ENCODE data around the gene IRX2. TPM values are rescaled to one million over a fixed set of nuclear protein-coding genes. Genes with fewer than 3 reads are reported as not detected.

The IRX2 gene
- total and polyA plus RNA-seq, 2 donors (not counting 1 experiment from before 2014, with no cell fraction given) = not detected

DNA sequence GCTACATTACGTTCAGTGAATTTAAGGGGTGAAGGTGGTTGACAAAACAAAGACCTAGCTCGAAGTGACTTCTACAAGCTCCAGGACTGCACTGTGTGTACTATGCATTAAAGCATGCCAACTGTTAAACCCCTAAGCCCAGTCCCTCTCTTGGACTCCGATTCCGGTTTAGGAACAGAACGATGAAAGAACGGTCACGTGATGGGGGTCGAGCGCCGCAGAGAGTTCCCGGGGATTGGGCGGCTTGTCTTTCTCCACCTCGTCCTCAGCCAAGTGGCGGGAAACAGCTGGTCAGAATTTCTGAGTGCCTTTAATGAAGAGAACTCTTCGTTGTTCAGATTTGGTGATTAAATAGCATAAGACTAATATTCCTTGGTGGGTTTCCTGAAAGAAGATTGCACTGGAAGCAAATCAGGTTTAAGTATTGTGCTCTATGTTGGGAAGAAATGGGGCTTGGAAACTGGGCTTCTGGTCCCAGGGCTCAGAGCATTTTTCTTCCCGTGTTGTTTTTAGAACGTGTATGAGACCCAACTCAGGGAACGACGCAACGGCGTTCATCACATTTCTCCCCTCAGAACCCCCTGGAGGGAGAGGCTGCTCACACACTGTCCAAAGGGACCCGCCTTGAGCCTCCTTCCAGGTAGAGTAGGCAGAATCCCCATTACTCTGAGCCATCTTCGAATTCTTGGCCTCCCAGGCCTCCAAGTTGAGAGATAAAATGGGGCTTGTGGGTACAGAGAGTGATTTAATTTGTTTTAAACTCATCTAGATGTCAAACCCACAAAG, 25.3 kb downstream of the IRX2 start:
- Mint-ChIP-seq H3K9me3 (ENCODE audit: insufficient read depth) (no peaks in the 10 kb centered on the region), H3K27ac (no peak overlapping the region), H3K4me1 (no peaks in the 10 kb centered on the region), H3K4me3 (no peak overlapping the region), H3K27me3 (no peaks in the 10 kb centered on the region)
- no peaks in the 10 kb centered on the region for H3K27me3 ChIP-seq (replicated peaks in 1 of 4; ENCODE audit: control extremely low read depth in 1 of 4, control insufficient read depth in 3 of 4, insufficient read depth in 4 of 4, low read length in 3 of 4)
- no peaks in the 10 kb centered on the region for H3K4me1 ChIP-seq (ENCODE audit: control insufficient read depth in 2 of 2, insufficient read depth in 2 of 2, low read length in 2 of 2)
- H3K36me3 ChIP-seq (replicated peaks in 1 of 2; ENCODE audit: control extremely low read depth in 1 of 2, control insufficient read depth in 1 of 2, extremely low read depth in 1 of 2, insufficient read depth in 2 of 2, low read length in 1 of 2) = no peaks in the 10 kb centered on the region
- H3K4me3 ChIP-seq (ENCODE audit: control extremely low read depth in 1 of 5, extremely low read depth in 1 of 5, insufficient read depth in 1 of 5, low read depth in 2 of 5, low read length in 4 of 5) = no peak overlapping the region
- ChIA-PET POLR2A (no interaction called here), CTCF (no interaction called here)
- ATAC-seq (ENCODE audit: low read depth) = no peak
- intact Hi-C loops (cut with micrococcal nuclease) = no loop called here
- H2AFZ ChIP-seq (ENCODE audit: insufficient read depth, low read depth, low read length, poor library complexity, severe bottlenecking) = no peak overlapping the region
- TF ChIP-seq, protein P1, sequence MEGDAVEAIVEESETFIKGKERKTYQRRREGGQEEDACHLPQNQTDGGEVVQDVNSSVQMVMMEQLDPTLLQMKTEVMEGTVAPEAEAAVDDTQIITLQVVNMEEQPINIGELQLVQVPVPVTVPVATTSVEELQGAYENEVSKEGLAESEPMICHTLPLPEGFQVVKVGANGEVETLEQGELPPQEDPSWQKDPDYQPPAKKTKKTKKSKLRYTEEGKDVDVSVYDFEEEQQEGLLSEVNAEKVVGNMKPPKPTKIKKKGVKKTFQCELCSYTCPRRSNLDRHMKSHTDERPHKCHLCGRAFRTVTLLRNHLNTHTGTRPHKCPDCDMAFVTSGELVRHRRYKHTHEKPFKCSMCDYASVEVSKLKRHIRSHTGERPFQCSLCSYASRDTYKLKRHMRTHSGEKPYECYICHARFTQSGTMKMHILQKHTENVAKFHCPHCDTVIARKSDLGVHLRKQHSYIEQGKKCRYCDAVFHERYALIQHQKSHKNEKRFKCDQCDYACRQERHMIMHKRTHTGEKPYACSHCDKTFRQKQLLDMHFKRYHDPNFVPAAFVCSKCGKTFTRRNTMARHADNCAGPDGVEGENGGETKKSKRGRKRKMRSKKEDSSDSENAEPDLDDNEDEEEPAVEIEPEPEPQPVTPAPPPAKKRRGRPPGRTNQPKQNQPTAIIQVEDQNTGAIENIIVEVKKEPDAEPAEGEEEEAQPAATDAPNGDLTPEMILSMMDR (IDR thresholded peaks at IDR 0.05) = no peak
- TF ChIP-seq EZH2 (IDR thresholded peaks at IDR 0.05; ENCODE audit: borderline replicate concordance, insufficient read depth, low read depth, low read length, poor library complexity, severe bottlenecking) = no peak
- no peaks in the 10 kb centered on the region for H3K79me2 ChIP-seq (ENCODE audit: control insufficient read depth, insufficient read depth, low read length)
- H3K9ac ChIP-seq (ENCODE audit: low read length) = no peak overlapping the region
- WGBS (ENCODE audit: insufficient coverage) = 88% methylated on average over 14 of the region's 23 CpGs
- peaks cover 0 to 18% (median 0%) of the 10 kb centered on the region in 3 donors for H3K9me3 ChIP-seq (ENCODE audit: control extremely low read depth in 1 of 3, control insufficient read depth in 2 of 3, insufficient read depth in 1 of 3, low read length in 2 of 3)
- no peak overlapping the region for H3K4me2 ChIP-seq (replicated peaks; ENCODE audit: low read depth, low read length, poor library complexity, severe bottlenecking)
- H3K27ac ChIP-seq (ENCODE audit: low read length in 2 of 2) = no peak overlapping the region
- no peaks in the 10 kb centered on the region for H4K20me1 ChIP-seq (ENCODE audit: control insufficient read depth, insufficient read depth, low read length, poor library complexity, severe bottlenecking)
- DNase-seq = no peak

DNA sequence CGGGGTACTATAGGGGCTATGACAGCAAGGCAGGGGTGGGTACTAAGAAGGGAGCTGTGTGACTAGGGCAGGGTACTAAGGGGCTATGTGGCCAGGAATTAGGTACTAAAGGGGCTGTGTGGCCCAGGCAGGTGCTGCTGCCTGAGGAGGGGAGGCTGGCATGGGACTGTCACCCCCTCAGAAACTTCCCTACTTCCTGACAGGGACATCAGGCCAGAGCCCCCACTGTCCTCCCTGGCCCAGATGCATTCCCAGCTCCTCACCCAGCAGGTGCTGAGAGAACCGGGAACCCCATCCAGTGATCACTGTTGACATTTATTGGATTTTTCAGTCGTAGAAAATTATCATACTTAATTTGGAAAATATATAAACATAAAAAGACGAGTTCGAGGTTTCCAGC, 26.6 kb downstream of the IRX2 start:
- intact Hi-C loops (cut with micrococcal nuclease) = no loop called here
- Mint-ChIP-seq H3K4me3 (no peak overlapping the region), H3K9me3 (ENCODE audit: insufficient read depth) (no peaks in the 10 kb centered on the region), H3K4me1 (no peaks in the 10 kb centered on the region), H3K27me3 (no peaks in the 10 kb centered on the region), H3K27ac (no peak overlapping the region)
- no peaks in the 10 kb centered on the region for H3K36me3 ChIP-seq (replicated peaks in 1 of 2; ENCODE audit: control extremely low read depth in 1 of 2, control insufficient read depth in 1 of 2, extremely low read depth in 1 of 2, insufficient read depth in 2 of 2, low read length in 1 of 2)
- ChIA-PET POLR2A (no interaction called here), CTCF (no interaction called here)
- H3K79me2 ChIP-seq (ENCODE audit: control insufficient read depth, insufficient read depth, low read length) = no peaks in the 10 kb centered on the region
- WGBS (ENCODE audit: insufficient coverage) = 93% methylated on average over 3 of the region's 5 CpGs
- H3K4me3 ChIP-seq (ENCODE audit: control extremely low read depth in 1 of 5, extremely low read depth in 1 of 5, insufficient read depth in 1 of 5, low read depth in 2 of 5, low read length in 4 of 5) = no peak overlapping the region
- no peak overlapping the region for H3K4me2 ChIP-seq (replicated peaks; ENCODE audit: low read depth, low read length, poor library complexity, severe bottlenecking)
- TF ChIP-seq, protein P1 (IDR thresholded peaks at IDR 0.05) = no peak
- no peak for TF ChIP-seq EZH2 (IDR thresholded peaks at IDR 0.05; ENCODE audit: borderline replicate concordance, insufficient read depth, low read depth, low read length, poor library complexity, severe bottlenecking)
- H3K4me1 ChIP-seq (ENCODE audit: control insufficient read depth in 2 of 2, insufficient read depth in 2 of 2, low read length in 2 of 2) = no peaks in the 10 kb centered on the region
- ATAC-seq (ENCODE audit: low read depth) (no peak), DNase-seq (no peak)
- no peak overlapping the region for H3K9ac ChIP-seq (ENCODE audit: low read length)
- no peak overlapping the region for H2AFZ ChIP-seq (ENCODE audit: insufficient read depth, low read depth, low read length, poor library complexity, severe bottlenecking)
- no peaks in the 10 kb centered on the region for H4K20me1 ChIP-seq (ENCODE audit: control insufficient read depth, insufficient read depth, low read length, poor library complexity, severe bottlenecking)
- H3K27ac ChIP-seq (ENCODE audit: low read length in 2 of 2) = no peak overlapping the region
- H3K27me3 ChIP-seq (replicated peaks in 1 of 4; ENCODE audit: control extremely low read depth in 1 of 4, control insufficient read depth in 3 of 4, insufficient read depth in 4 of 4, low read length in 3 of 4) = no peaks in the 10 kb centered on the region
- H3K9me3 ChIP-seq (ENCODE audit: control extremely low read depth in 1 of 3, control insufficient read depth in 2 of 3, insufficient read depth in 1 of 3, low read length in 2 of 3) = peaks cover 0 to 19% (median 0%) of the 10 kb centered on the region in 3 donors
